H1 (cell line): ENCODE data around the gene C1QTNF1. TPM values are rescaled to one million over a fixed set of nuclear protein-coding genes. Genes with fewer than 3 reads are reported as not detected.

Experiments
- CTCF ChIA-PET: fragments of 300-600 bp; sonication (Branson Sonifier 250); formaldehyde crosslinking; loops from one replicate; lab custom pipeline; 2021; ENCODE audit not compliant: partially characterized antibody; lab: Charles Lee
- POLR2A ChIA-PET: fragments of 300-600 bp; sonication (Branson Sonifier 250); formaldehyde crosslinking; loops from one replicate; lab custom pipeline; 2021; ENCODE audit warnings: inconsistent platforms; ENCODE audit not compliant: partially characterized antibody; lab: Charles Lee
- DNase-seq, 2 experiments: peaks; one replicate each; pipeline versions ENCODE4 v3.0.0 to v3.0.0-alpha.2; 2010 to 2022; ENCODE audit warnings: low spot score in 2 of 2, low read depth in 1 of 2, mixed read lengths in 1 of 2
- FAIRE-seq: peaks from 2 replicates; lab custom pipeline; 2011; peaks lifted over from hg19 to GRCh38; lab: Jason Lieb, UNC
- H2AFZ ChIP-seq: 2 replicates; pipeline ENCODE4 v1.8.1; 2012; ENCODE audit warnings: low read length, inconsistent platforms
- H2AK5ac ChIP-seq: 2 replicates; pipeline ENCODE4 v1.6.1; 2013; ENCODE audit warnings: low read depth, low read length
- H2BK120ac ChIP-seq: replicated peaks from 2 replicates; pipeline ENCODE3; 2013; ENCODE audit warnings: low read depth, low read length, inconsistent platforms
- H2BK12ac ChIP-seq: 2 replicates; pipeline ENCODE4 v1.6.1; 2013; ENCODE audit warnings: low read depth, low read length
- H2BK15ac ChIP-seq: 2 replicates; pipeline ENCODE4 v1.6.1; 2013; ENCODE audit warnings: low read length
- H2BK20ac ChIP-seq: 2 replicates; pipeline ENCODE4 v1.6.1; 2013; ENCODE audit warnings: low read length
- H2BK5ac ChIP-seq: 2 replicates; pipeline ENCODE4 v1.6.1; 2013; ENCODE audit warnings: low read depth, low read length
- H3K14ac ChIP-seq: 2 replicates; pipeline ENCODE4 v1.6.1; 2013; ENCODE audit warnings: inconsistent platforms; ENCODE audit not compliant: insufficient read length
- H3K18ac ChIP-seq: 2 replicates; pipeline ENCODE4 v1.6.1; 2013; ENCODE audit warnings: low read length; ENCODE audit errors: extremely low read depth
- H3K23ac ChIP-seq: 2 replicates; pipeline ENCODE4 v1.6.1; 2013; ENCODE audit warnings: inconsistent platforms; ENCODE audit not compliant: insufficient read length
- H3K23me2 ChIP-seq: 2 replicates; pipeline ENCODE4 v1.6.1; 2013; ENCODE audit warnings: low read depth, low read length
- H3K27ac ChIP-seq: 2 replicates; pipeline ENCODE4 v1.6.1; 2011; ENCODE audit warnings: low read depth, low read length, inconsistent platforms
- H3K27me3 ChIP-seq, 4 experiments: replicated peaks in 1 of 4; 1 replicate in 1 of 4; 2 replicates in 3 of 4; pipeline versions ENCODE4 v1.6.1 to v1.8.1; 2011 to 2013; ENCODE audit warnings: low read length in 3 of 4, mild to moderate bottlenecking in 3 of 4, inconsistent platforms in 2 of 4, mixed read lengths in 2 of 4, moderate library complexity in 1 of 4; ENCODE audit not compliant: control insufficient read depth in 3 of 4, insufficient read depth in 3 of 4; ENCODE audit errors: extremely low read depth in 1 of 4
- H3K36me3 ChIP-seq, 4 experiments: 2 replicates each; pipeline versions ENCODE4 v1.6.1 to v1.8.1; 2011 to 2013; ENCODE audit warnings: mild to moderate bottlenecking in 4 of 4, low read length in 3 of 4, moderate library complexity in 2 of 4, control low read depth in 1 of 4, inconsistent platforms in 1 of 4; ENCODE audit not compliant: insufficient read depth in 4 of 4, control insufficient read depth in 2 of 4
- H3K4ac ChIP-seq: replicated peaks from 2 replicates; pipeline ENCODE3; 2013; ENCODE audit warnings: low read length, low read depth, mixed read lengths, inconsistent platforms; ENCODE audit not compliant: insufficient read length
- H3K4me1 ChIP-seq, 4 experiments: replicated peaks in 1 of 4; 1 replicate in 1 of 4; 2 replicates in 3 of 4; pipeline versions ENCODE4 v1.6.1 to v1.8.1; 2011 to 2013; ENCODE audit warnings: low read length in 3 of 4, inconsistent platforms in 2 of 4, mixed read lengths in 1 of 4; ENCODE audit not compliant: insufficient read depth in 4 of 4, control insufficient read depth in 3 of 4
- H3K4me2 ChIP-seq, 2 experiments: 2 replicates each; pipeline versions ENCODE4 v1.6.1 to v1.8.1; 2011 to 2013; ENCODE audit warnings: low read depth in 2 of 2, low read length in 2 of 2, control low read depth in 1 of 2, inconsistent platforms in 1 of 2, mild to moderate bottlenecking in 1 of 2; ENCODE audit not compliant: insufficient read depth in 1 of 2
- H3K4me3 ChIP-seq, 4 experiments: fragments of 200-600, 300-600 bp in 1 of 4; sonication (generic), shearing (Covaris generic), sonication (Bioruptor Twin) in 1 of 4; 2 replicates each; pipeline versions ENCODE4 v1.5.1 to v1.8.1; 2011 to 2016; ENCODE audit warnings: low read length in 4 of 4, low read depth in 3 of 4, control low read depth in 2 of 4, inconsistent platforms in 2 of 4, mild to moderate bottlenecking in 2 of 4, mixed read lengths in 1 of 4, moderate library complexity in 1 of 4; ENCODE audit not compliant: insufficient read depth in 2 of 4; ENCODE audit errors: extremely low read depth in 1 of 4
- H3K56ac ChIP-seq: replicated peaks from 2 replicates; pipeline ENCODE3; 2013; ENCODE audit warnings: low read depth, mild to moderate bottlenecking, mixed read lengths, low read length, inconsistent platforms; ENCODE audit not compliant: insufficient read length
- H3K79me1 ChIP-seq: 2 replicates; pipeline ENCODE4 v1.6.1; 2013; ENCODE audit warnings: low read depth, low read length, control low read depth
- H3K79me2 ChIP-seq, 2 experiments: 2 replicates each; pipeline versions ENCODE4 v1.6.1 to v1.8.1; 2012 to 2013; ENCODE audit warnings: low read length in 2 of 2, mild to moderate bottlenecking in 2 of 2, inconsistent platforms in 1 of 2; ENCODE audit not compliant: insufficient read depth in 2 of 2, control insufficient read depth in 1 of 2
- H3K9ac ChIP-seq, 4 experiments: replicated peaks in 1 of 4; 1 replicate in 1 of 4; 2 replicates in 3 of 4; pipeline versions ENCODE4 v1.6.1 to v1.8.1; 2011 to 2013; ENCODE audit warnings: low read depth in 3 of 4, low read length in 3 of 4, control low read depth in 2 of 4, mild to moderate bottlenecking in 2 of 4, moderate library complexity in 2 of 4, inconsistent platforms in 1 of 4; ENCODE audit errors: extremely low read depth in 1 of 4
- H3K9me3 ChIP-seq, 2 experiments: 2 replicates each; pipeline versions ENCODE4 v1.6.1 to v1.8.1; 2012 to 2013; ENCODE audit warnings: mild to moderate bottlenecking in 2 of 2, moderate library complexity in 2 of 2, control low read depth in 1 of 2, inconsistent platforms in 1 of 2, low read depth in 1 of 2, low read length in 1 of 2, mixed read lengths in 1 of 2; ENCODE audit not compliant: insufficient read depth in 2 of 2
- H4K20me1 ChIP-seq, 2 experiments: replicated peaks in 1 of 2; 2 replicates each; pipeline versions ENCODE3 to v1.8.1; 2011 to 2013; ENCODE audit warnings: inconsistent platforms in 2 of 2, low read length in 2 of 2, mild to moderate bottlenecking in 1 of 2; ENCODE audit not compliant: insufficient read depth in 2 of 2, control insufficient read depth in 1 of 2
- H4K5ac ChIP-seq: 2 replicates; pipeline ENCODE4 v1.6.1; 2013; ENCODE audit warnings: low read length, low read depth, mixed read lengths, inconsistent platforms; ENCODE audit not compliant: insufficient read length
- H4K8ac ChIP-seq: 2 replicates; pipeline ENCODE4 v1.8.0; 2013; ENCODE audit warnings: mild to moderate bottlenecking, moderate library complexity, low read length, inconsistent platforms; ENCODE audit not compliant: insufficient read depth; ENCODE audit errors: extremely low read depth
- H4K91ac ChIP-seq: replicated peaks from 2 replicates; pipeline ENCODE3; 2013; ENCODE audit warnings: low read length, mixed read lengths, inconsistent platforms; ENCODE audit not compliant: insufficient read length
- RNF2 ChIP-seq: fragments of 200-900, 300-1000 bp; sonication (generic); IDR thresholded peaks from 2 replicates; pipeline ENCODE4 v1.7.1; 2016; ENCODE audit warnings: borderline replicate concordance, low read depth, mild to moderate bottlenecking, antibody characterized with exemption, low read length; ENCODE audit not compliant: poor library complexity, severe bottlenecking; ENCODE audit errors: missing control alignments
- TAF7 ChIP-seq: optimal IDR thresholded peaks from 2 replicates; pipeline ENCODE3; 2011; ENCODE audit warnings: low read depth, mild to moderate bottlenecking, inconsistent platforms, low read length, moderate library complexity, borderline replicate concordance
- TEAD4 ChIP-seq: IDR thresholded peaks from 2 replicates; pipeline ENCODE4 v1.6.1; 2012; ENCODE audit warnings: low read depth, low read length, inconsistent platforms, mixed read lengths
- WGBS, 2 experiments: shearing (Covaris generic) in 1 of 2; methylation state at CpG; one replicate each; pipeline versions ENCODE4 v1.1.6 to v1.1.7; 2013 to 2015; ENCODE audit warnings: low lambda C conversion rate in 2 of 2, mixed read lengths in 2 of 2, inconsistent platforms in 1 of 2, low coverage in 1 of 2, missing lambda C conversion rate in 1 of 2; ENCODE audit not compliant: insufficient replicate concordance in 2 of 2, insufficient coverage in 1 of 2, insufficient read length in 1 of 2; ENCODE audit errors: extremely low coverage in 1 of 2, missing lambda C conversion rate in 1 of 2; 5-methylcytosine and 5-hydroxymethylcytosine counted together
- polyA plus RNA-seq, 7 experiments: library from polyadenylated mRNA; depleted of rRNA in 3 of 7; stranded (reverse) in 5 of 7; unstranded in 2 of 7; fragments of >200 nt in 5 of 7; fragments of 200-250 nt in 2 of 7; gene quantifications; 1 replicate in 5 of 7; 2 replicates in 1 of 7; 4 replicates in 1 of 7; pipeline versions ENCODE4 v1.2.1 to v1.2.3, GENCODE V29; 2011 to 2013; ENCODE audit warnings: missing spikeins in 2 of 7, mixed read lengths in 2 of 7
- total RNA-seq: library from RNA; stranded (reverse); fragmentation: NEBNext Ultra II Directional; extraction: Animal tissue kit (Norgen Biotek cat#: 25700); gene quantifications from 2 replicates; pipeline ENCODE4 v1.2.1, GENCODE V29; 2021

Gene C1QTNF1
- total and polyA plus RNA-seq, 2 of the 8 experiments (the other 6 are each of a cell fraction or from before 2014, with no cell fraction given), result 1.5 to 2.5 TPM

- CTCF ChIA-PET, result interaction anchor here (1.1 to 4.7 kb wide), 3 partner anchors 10 to 35 kb away, joined by 3 to 56 read pairs (median 5); no protein-coding TSS in a partner anchor
- Histone ChIP-seq H3K4me2 (no peak overlapping the region), H2BK20ac (no peak overlapping the region), H4K5ac (no peak overlapping the region), H3K9ac (no peak overlapping the region), H3K27me3 (peaks cover 0 to 2% (median 0%) of the 10 kb centered on the region in 4 experiments; a peak in 4 of 7 replicates), H3K27ac (no peak overlapping the region), H3K79me1 (peaks cover 8% of the 10 kb centered on the region), H3K23ac (no peak overlapping the region), H3K4me1 (no peaks in the 10 kb centered on the region), H3K79me2 (no peaks in the 10 kb centered on the region), H3K4me3 (no peak overlapping the region), H3K14ac (no peak overlapping the region), H2BK120ac (no peak overlapping the region), H3K56ac (no peak overlapping the region), H3K9me3 (no peaks in the 10 kb centered on the region; a peak in 2 of 4 replicates), H2AFZ (no peak overlapping the region), H2BK5ac (no peak overlapping the region), H3K4ac (no peak overlapping the region), H3K23me2 (peaks cover 4% of the 10 kb centered on the region; the same call in 1 of the 2 replicates), H2BK12ac (no peak overlapping the region), H4K8ac (no peak overlapping the region), H4K20me1 (peaks cover 0 to 11% of the 10 kb centered on the region in 2 experiments), H3K36me3 (no peaks in the 10 kb centered on the region; a peak in 1 of 8 replicates), H2AK5ac (0 out of 2 replicates have a peak overlapping the region, but pooled peaks have one; percentile 24), H4K91ac (no peak overlapping the region), H3K18ac (no peak overlapping the region), H2BK15ac (peak overlapping the region; percentile 92; the same call in 1 of the 2 replicates)
- TF ChIP-seq TEAD4 (no peak), RNF2 (no peak), TAF7 (no peak)
- whole genome bisulfite sequencing, 2 experiments, result 93% methylated on average over 30 of the region's 30 CpGs; no CpG with 5 or more reads in 1 of the 2 experiments
- DNase-seq, result no peak
- POLR2A ChIA-PET, result no interaction called here
- no peak for FAIRE-seq
These were observed 23.4 kb downstream of the C1QTNF1 start for GRCh38 chr17:79047291-79047920.
